IPS DF 19.7 (cell line): ENCODE data around the gene SUCNR1.
"Not testable (repeated sequence)": the region's sequence is repeated elsewhere in the genome, so short reads cannot be mapped to it uniquely, and the experiment has no call there.

Experiments used
- DNase-seq: peaks from one replicate; pipeline ENCODE4 v3.0.0-alpha.2; 2013; ENCODE audit warnings: low read depth, low spot score

SUCNR1 gene

GRCh38 chr3:151871639-151872468 lies 1.6 kb upstream of the SUCNR1 start:
- no peak for DNase-seq

DNA sequence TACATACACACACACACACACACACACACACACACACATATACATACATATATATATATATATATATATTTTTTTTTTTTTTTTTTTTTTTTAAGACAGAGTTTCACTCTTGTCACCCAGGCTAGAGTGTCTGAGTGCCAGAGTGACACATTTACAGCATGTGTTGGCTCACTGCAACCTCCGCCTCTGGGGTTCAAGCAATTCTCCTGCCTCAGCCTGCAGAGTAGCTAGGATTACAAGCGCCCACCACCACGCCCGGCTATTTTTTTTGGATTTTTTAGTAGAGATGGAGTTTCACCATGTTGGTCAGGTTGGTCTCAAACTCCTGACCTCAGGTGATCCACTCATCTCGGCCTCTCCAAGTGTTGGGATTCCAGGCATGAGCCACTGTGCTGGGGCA lies 636 bp downstream of the SUCNR1 start:
- DNase-seq, result not testable (repeated sequence)

DNA sequence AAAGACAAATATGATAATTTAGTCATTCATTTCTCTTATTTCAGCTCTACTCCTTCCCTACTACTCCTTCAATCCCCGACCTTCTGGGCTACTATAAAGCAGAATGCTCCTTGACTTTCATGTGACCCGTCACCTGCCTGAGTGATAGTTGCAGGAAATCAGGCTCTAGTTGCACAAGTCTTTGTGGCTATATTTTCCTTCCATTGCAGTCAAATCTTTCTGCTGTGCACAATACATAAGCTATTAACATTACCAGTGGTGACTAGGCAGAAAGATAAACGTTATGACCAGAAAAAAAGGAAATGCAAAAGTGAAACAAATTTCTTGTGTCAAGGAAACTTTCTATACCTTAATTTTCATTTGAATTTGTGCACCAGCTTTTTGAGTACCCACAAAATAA lies 2.3 kb downstream of the SUCNR1 start:
- no peak for DNase-seq

DNA sequence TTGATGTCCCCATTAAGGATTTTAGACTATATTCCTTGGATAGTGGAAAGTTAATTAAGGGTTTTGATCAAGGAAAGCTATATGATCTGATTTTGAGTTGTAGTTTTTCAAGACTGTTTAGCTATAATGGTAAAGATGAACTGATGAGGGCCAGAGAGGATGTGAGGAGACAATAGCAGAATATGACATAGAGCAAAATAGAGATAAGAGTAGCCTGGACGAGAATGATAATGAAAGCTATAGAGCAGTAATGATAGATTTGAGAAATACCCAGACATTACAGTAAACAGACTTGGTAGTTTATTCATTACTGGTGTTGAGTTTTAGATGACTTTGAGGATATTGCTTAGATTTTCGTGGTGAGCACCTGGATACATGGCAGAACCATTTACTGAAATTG lies 3.8 kb downstream of the SUCNR1 start:
- DNase-seq, result no peak

DNA sequence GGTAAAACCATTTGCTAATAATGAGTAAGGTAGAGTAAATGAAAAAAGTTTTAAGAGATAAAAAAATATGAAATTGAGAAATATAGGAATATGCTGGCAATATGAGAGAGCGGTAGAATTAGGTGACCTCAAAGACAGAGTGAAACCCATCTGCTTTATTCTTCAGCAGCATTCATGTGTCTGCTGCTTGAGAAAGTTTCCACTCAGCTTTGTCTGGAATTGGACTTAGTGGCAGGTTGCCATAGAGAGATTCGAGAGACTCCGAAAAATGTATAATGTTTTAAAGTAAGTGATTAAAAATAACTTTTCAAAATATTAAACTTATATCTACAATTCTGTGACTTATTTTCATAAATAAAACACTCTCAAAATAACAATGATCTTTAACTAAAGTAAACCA lies 5.0 kb downstream of the SUCNR1 start:
- no peak for DNase-seq

DNA sequence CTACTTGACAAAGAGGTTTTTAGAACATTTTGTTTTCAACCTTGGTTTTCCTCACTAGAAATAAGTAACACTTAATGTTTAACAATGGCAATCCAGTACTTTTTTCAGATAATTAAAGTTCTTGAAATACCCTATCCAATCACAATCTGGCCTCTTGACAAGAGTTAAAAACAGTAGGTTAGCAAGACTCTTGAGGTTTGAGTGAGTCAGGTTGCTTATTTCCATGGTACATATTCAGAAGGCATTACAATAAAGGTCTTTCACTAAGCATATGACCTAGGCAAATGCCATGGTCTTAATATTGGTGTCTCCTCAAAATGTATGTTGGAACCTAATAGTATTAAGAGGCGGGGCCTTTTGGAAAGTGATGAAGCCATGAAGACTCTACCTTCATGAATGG lies 5.6 kb downstream of the SUCNR1 start:
- DNase-seq, result no peak

DNA sequence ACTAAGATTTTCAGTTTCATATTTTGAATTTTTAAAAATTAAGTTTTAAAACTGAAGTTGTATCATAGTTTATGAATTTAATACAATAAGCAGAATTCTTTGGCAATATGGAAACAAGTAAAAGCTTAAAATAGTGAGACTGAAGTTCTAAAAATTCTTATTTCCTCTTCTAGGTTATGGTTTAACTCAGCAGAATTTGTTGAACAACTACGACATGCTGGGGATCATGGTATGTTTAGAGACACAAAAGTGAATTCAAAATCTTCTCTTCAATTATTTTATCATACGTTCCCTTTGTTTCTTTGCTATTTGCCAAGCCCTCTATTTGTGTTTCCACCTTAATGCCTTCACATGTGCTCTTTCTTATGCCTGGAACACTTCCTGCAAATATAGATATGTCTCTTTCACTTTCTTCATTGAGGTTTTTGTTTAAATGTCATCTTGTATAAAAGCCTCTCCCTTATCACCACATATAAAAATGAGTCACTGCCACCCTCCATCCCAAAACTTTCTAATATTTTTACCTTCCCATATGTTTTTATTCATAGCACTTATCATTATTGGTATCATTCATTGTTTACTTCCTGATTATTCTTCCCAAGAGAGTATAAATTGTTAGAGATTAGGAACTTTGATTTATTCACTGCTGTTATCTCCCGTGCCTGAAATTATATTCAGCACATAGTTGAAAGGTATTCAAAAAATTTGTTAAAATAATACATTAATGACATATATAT lies 6.4 kb downstream of the SUCNR1 start:
- no peak for DNase-seq

GRCh38 chr3:151880416-151880690 lies 6.9 kb downstream of the SUCNR1 start:
- DNase-seq, result no peak

DNA sequence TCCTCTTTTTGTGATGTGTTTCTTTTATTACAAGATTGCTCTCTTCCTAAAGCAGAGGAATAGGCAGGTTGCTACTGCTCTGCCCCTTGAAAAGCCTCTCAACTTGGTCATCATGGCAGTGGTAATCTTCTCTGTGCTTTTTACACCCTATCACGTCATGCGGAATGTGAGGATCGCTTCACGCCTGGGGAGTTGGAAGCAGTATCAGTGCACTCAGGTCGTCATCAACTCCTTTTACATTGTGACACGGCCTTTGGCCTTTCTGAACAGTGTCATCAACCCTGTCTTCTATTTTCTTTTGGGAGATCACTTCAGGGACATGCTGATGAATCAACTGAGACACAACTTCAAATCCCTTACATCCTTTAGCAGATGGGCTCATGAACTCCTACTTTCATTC lies 7.7 kb downstream of the SUCNR1 start:
- no peak for DNase-seq

DNA sequence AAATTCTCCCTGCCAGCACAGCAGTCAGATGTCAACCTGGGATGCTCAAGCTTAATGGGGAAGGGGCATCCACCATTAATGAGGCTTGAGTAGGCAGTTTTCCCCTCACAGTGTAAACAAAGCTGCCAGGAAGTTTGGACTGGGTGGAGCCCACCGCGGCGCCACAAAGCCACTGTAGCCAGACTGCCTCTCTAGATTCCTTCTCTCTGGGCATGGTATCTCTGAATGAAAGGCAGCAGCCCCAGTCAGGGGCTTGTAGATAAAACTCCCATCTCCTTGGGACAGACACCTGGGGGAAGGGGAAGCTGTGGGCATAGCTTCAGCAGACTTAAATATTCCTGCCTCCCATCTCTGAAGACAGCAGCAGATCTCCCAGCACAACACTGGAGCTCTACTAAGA lies 12.0 kb downstream of the SUCNR1 start:
- DNase-seq, result not testable (repeated sequence)

- not testable (repeated sequence) for DNase-seq
Measured at GRCh38 chr3:151887450-151888211, 14.2 kb downstream of the SUCNR1 start.

- DNase-seq, result no peak
Measured at GRCh38 chr3:151890721-151891141, 17.3 kb downstream of the SUCNR1 start.

DNA sequence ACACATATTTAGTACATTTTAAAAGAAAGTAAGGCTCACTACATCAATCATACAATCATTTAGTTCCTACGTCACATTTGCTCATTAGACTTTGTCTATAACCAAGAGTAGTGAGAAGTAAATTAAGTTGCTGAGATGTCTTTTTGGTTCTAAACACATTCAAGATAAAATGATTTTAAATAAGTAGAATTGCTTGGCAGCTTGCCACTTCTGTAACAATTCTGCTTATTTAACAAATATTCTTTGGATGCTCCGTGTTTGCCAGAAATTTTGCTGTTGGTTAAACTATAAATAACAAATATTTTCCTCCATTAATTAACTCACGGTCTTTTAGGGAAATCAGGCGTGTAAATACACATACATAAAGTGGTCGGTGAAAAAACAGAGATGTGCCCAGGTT lies 18.3 kb downstream of the SUCNR1 start:
- no peak for DNase-seq

- DNase-seq, result no peak
Measured at GRCh38 chr3:151894219-151894618, 20.8 kb downstream of the SUCNR1 start.

DNA sequence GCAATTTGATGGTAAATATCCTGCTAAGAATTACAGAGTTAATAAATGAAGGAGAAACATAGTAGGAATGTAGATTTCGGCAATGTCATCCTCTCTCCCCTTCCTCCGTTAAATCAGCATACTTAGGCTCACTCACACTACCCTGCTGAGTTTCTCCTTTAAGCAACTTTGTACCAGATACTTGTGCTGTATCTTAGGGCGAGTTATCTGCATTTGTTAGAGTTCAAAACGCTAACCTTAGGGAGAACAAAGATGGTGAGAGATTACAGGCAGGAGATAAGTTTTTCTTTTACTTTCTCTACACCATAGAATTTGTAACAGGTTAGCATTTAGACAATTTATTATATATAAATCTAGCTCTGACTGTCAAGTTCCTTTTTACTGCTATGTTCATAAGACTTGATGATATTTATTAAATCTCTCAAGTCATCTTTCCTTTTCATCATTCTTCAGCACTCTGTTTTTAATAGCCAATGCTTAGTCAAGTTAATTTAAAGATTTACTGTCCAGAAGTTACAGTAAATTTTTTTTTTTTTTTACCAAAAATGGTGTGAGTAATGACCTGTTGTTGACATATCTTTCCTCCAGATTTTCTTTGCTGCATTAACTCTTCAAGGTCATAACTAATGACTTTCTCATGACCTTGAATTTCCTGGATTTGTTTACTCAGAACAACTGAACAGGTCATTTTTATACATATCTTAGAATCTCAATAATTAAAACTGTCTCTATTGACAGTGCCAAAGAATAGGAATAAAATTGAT lies 22.2 kb downstream of the SUCNR1 start:
- peak; percentile 17 for DNase-seq

- no peak for DNase-seq
Measured at GRCh38 chr3:151896246-151897012, 23.0 kb downstream of the SUCNR1 start.

DNA sequence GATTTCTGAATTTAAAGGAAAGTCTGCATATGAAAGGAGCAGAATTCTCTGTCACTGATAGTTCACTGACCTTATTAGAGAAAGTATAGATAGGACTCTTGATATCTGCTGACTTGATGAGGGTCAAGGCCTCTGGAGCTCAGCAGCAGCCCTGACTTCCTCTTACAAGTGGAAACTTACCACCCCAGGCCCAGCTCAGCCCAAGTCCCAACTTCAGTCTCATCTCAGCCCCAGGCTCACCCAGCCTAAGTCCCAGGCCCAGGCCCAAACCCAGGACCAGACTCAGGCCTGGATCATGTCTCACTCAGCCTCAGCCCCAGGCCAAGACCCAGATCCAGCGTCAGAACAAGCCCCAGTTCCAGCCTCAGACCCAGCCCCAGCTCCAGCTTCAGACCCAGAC lies 24.7 kb downstream of the SUCNR1 start:
- not testable (repeated sequence) for DNase-seq

- DNase-seq, result not testable (repeated sequence)
Measured at GRCh38 chr3:151898564-151899261, 25.3 kb downstream of the SUCNR1 start.

GRCh38 chr3:151899996-151900395 lies 26.6 kb downstream of the SUCNR1 start:
- DNase-seq, result no peak

DNA sequence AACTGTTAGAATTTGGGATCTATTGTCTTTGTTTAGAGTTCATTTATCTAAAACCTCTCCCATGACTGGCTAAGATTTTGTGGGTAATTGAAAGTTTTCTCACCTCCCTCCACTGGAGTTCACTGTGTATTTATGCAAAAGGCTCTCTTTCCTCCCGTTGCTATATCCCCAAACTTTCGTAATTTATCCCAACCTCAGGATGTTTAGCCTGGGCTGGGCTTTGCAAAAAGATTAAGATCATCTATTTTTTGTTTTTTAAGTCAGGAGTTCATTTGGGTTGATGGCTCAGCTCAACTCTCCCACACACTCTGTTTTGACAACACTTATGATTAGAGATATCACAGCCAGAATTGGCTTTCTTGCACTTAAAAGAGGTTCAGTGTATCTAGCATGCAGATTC lies 27.0 kb downstream of the SUCNR1 start:
- DNase-seq, result no peak
